SK-N-MC (cell line): ENCODE measurements around the gene CCDC92B.

Experiments
- EZH2 ChIP-seq: fragments of 200-600 bp; sonication (generic); IDR thresholded peaks from one replicate; pipeline ENCODE4 v1.6.1; 2017; ENCODE audit warnings: antibody characterized with exemption
- POLR2AphosphoS5 ChIP-seq: IDR thresholded peaks from 2 replicates; pipeline ENCODE4 v1.6.1; 2012; ENCODE audit warnings: mild to moderate bottlenecking, low read depth, low read length, borderline replicate concordance

DNA sequence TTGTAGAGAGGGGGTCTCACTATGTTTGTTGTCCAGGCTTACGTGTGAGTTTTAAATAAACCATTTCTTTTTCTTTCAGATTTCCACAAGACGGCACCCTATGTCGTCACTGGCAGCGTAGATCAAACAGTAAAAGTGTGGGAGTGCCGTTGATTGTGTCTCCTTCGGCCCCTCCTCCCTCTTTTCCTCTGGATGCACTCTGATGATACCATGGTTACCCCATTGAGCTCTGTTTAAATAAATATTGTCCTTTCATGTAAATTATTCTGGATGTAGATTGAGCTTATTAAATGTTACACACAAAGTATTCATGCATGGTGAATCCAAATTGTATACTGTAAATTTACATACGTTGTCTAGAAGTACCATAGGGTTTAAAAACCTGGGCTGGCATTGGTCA, 67.8 kb downstream of the CCDC92B start:
- TF ChIP-seq POLR2AphosphoS5: no peak
- no peak for TF ChIP-seq EZH2
